ENCODE results near the gene BPIFA2. TPM values are rescaled to one million over a fixed set of nuclear protein-coding genes. Genes with fewer than 3 reads are reported as not detected.

BPIFA2 gene, protein sequence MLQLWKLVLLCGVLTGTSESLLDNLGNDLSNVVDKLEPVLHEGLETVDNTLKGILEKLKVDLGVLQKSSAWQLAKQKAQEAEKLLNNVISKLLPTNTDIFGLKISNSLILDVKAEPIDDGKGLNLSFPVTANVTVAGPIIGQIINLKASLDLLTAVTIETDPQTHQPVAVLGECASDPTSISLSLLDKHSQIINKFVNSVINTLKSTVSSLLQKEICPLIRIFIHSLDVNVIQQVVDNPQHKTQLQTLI
- total RNA-seq: not detected in 2 replicates

DNA sequence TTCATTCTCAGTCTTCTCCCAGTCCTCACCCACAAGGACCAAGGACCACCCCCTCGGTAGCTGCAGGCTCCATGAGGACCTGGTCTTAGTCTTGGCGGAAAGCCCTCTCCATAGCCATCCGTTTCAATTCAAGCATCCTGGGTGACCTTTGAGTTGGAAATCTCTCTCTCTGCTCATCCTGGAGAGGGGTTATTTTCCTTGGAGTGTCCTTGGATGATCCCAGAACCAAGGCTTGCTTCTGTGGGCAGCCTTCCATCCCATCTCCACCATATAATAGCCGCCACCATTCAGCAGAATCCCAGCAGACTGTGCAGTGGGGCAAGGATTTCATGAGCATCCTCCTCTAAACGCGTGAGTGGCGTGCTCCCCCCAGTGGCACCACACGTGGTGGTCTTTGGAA lies at the start of gene BPIFA2:
TSS of gene BPIFA2 (plus strand) at position 301 of the 400 bp plus-strand sequence. CDS start 987 bp downstream, outside the sequence.

DNA sequence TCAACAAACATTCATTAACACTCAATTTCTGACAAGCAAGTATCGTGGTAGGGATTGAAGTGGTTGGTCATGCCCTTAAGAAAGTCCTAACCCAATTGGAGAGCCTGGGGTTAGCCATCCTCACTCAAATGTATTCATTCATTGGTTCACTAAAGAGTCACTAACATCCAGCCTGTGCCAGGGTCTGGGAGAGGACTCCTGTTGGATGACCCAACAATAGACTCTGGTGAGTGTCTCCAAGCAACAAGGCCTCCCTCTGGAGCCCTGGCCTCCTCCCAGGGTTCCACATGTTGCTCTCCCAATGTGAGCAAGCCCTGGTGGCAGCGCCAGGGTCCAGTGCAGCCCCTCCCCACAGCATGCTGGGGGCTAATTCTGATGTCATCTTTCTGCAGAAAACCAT lies 49.1 kb downstream of the BPIFA2 start, which contains the start of gene BPIFA3:
TSS of gene BPIFA3 (plus strand) at position 301 of the 400 bp plus-strand sequence. CDS start 185 bp downstream, outside the sequence.

Other genes with a start within 250 kb of the BPIFA2 start
- not detected in 2 replicates for gene SUN5, start 163.7 kb upstream of the BPIFA2 start, total RNA-seq
- gene BPIFB2, start 160.5 kb upstream of the BPIFA2 start, total RNA-seq: not detected in 2 replicates
- not detected in 2 replicates for gene BPIFB6, start 136.5 kb upstream of the BPIFA2 start, total RNA-seq
- gene BPIFB3, start 114.3 kb upstream of the BPIFA2 start, total RNA-seq: not detected in 2 replicates
- gene BPIFB4, start 88.5 kb upstream of the BPIFA2 start, total RNA-seq: not detected in 2 replicates
- not detected in 2 replicates for gene BPIFA3, start 49.2 kb downstream of the BPIFA2 start, total RNA-seq
- not detected in 2 replicates for gene BPIFA1, start 67.8 kb downstream of the BPIFA2 start, total RNA-seq
- gene BPIFB1, start 115.1 kb downstream of the BPIFA2 start, total RNA-seq: not detected in 2 replicates
- 18.0 and 26.4 TPM in 2 replicates for gene CDK5RAP1, start 233.4 kb downstream of the BPIFA2 start, total RNA-seq